ENCODE results near the gene RSF1. TPM values are rescaled to one million over a fixed set of nuclear protein-coding genes. Genes with fewer than 3 reads are reported as not detected.

Gene RSF1
- total RNA-seq, 4 donors from 2014 or later, result 42.6 to 58.6 (median 49.4) TPM

GRCh38 chr11:77779935-77780334 lies 40.6 kb downstream of the RSF1 start:
- TF ChIP-seq CTCF (IDR thresholded peaks at IDR 0.05; ENCODE audit: low read depth), result no peak

DNA sequence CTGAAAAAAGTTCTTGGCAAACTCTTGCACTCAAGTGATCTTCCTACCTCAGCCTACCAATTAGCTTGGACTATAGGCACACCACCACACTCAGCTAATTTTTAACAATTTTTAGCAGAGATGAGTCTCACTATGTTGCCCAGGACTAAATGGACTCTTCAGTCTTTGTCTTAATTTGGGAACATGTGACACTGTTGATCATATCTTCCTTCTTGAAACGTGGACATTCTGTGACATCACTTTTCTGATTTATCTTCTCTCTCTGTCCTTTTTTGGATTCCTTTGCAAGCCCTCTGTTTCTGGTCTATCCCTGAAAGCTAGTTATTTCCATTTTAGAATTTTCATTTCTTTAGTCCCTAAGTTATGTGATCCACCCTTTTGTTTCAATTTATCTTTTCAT lies 42.0 kb downstream of the RSF1 start:
- TF ChIP-seq CTCF (IDR thresholded peaks at IDR 0.05; ENCODE audit: low read depth), result no peak

DNA sequence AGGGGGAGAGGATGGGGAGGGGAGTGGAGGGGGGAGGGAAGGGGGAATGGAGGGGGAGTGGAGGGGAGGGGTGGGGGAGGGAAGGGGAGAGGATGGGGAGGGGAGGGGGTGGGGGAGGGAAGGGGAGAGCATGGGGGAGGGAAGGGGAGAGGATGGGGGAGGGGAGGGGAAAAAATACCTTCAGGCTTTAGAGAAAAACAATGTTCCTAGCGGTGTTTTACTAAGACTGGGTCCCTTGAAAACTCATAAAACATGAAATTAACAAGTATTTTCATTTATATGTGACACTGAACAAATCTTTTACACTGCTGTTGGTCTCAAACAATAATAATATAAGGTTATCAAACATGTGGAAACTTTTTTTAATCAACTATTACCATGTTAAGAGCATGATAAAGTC lies 42.4 kb downstream of the RSF1 start:
- no peak for TF ChIP-seq CTCF (IDR thresholded peaks at IDR 0.05; ENCODE audit: low read depth)

DNA sequence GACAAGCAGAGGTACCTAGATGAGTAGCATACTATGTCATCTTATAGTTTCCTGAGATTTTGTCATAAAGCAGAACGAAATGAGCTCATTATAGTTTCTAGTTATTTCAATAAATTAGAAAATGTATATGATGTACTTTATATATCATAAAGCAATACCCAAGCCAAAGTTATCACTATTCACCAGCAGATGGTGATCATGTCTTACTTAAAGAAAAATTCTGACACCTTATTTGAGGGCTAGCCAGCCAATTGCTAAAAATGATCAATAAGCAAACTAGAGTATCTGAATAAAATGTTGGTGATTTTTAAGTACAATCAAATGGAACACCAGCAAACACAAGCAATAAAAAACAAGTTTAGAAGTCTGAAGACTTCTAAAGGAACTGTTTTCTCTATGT lies 44.1 kb downstream of the RSF1 start:
- no peak for TF ChIP-seq CTCF (IDR thresholded peaks at IDR 0.05; ENCODE audit: low read depth)

DNA sequence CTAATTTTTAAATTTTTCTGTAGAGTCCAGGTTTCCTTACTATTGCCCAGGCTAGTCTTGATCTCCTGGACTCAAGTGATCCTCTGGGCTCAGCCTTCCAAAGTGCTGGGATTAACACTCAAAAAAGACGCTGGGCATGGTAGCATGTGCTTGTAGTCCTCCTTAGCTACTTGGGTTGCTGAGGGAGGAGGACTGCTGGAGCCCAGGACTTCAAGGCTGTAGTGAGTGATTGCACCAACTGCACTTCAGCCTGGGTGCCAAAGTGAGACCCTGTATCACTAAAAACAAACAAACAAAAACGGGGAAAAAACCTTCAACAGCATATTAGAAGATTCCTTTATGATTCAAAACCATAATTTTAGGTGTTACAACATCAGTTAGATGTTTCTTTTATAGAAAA lies 44.6 kb downstream of the RSF1 start:
- no peak for TF ChIP-seq CTCF (IDR thresholded peaks at IDR 0.05; ENCODE audit: low read depth)

GRCh38 chr11:77771135-77771534 lies 49.4 kb downstream of the RSF1 start:
- no peak for TF ChIP-seq CTCF (IDR thresholded peaks at IDR 0.05; ENCODE audit: low read depth)

DNA sequence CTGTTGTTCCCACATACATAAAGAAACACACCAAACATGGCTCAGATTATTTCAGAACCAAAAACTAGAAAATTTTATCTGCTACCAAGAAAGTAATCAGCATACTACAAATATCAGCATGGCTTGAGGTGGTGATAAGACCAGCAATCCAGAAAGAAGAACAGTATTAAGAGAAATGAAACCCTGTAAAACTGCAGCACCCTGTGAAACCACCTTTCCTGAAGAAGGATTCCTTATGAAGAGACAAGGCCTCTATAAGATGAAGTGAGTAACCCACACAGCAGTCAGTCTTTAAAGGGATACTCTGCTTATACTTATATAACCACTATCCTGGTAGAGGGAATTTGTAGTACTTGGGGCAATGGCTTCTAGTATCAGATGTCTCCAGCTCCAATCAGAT lies 49.9 kb downstream of the RSF1 start:
- no peak for TF ChIP-seq CTCF (IDR thresholded peaks at IDR 0.05; ENCODE audit: low read depth)

GRCh38 chr11:77762426-77762825 lies 58.1 kb downstream of the RSF1 start:
- no peak for TF ChIP-seq CTCF (IDR thresholded peaks at IDR 0.05; ENCODE audit: low read depth)

Measured in subcutaneous adipose tissue (tissue), 4 donors.